Endothelial cell of umbilical vein (primary cell): ENCODE data around the gene C17orf113. TPM values are rescaled to one million over a fixed set of nuclear protein-coding genes. Genes with fewer than 3 reads are reported as not detected.
"Not testable (repeated sequence)": the region's sequence is repeated elsewhere in the genome, so short reads cannot be mapped to it uniquely, and the experiment has no call there.

Experiments used
- BruUV-seq: library from RNA; stranded (reverse); fragments of 400-500 nt; replicated peaks from 2 replicates; lab custom pipeline; 2021; lab: Mats Ljungman, UMichigan
- CTCF ChIA-PET: fragments of 300-600, 350-600 bp; sonication (Branson Sonifier 250); formaldehyde crosslinking; loops from one replicate; lab custom pipeline; 2021; ENCODE audit warnings: antibody characterized with exemption, inconsistent platforms; lab: Charles Lee
- POLR2A ChIA-PET: fragments of 300-600, 350-600 bp; sonication (Branson Sonifier 250); formaldehyde crosslinking; loops from one replicate; lab custom pipeline; 2021; ENCODE audit warnings: antibody characterized with exemption, inconsistent platforms; lab: Charles Lee
- DNase-seq: peaks from one replicate; pipeline ENCODE4 v3.0.0-alpha.2; 2011; ENCODE audit warnings: low read depth, low spot score
- FAIRE-seq: peaks from 2 replicates; lab custom pipeline; 2011; peaks lifted over from hg19 to GRCh38; lab: Jason Lieb, UNC
- H2AFZ ChIP-seq: 2 replicates; pipeline ENCODE4 v1.6.0; 2012; ENCODE audit warnings: low read depth, low read length, control low read depth, inconsistent platforms
- H3K27ac ChIP-seq: 2 replicates; pipeline ENCODE4 v1.5.1; 2011; ENCODE audit warnings: low read depth, mild to moderate bottlenecking, control low read depth, low read length, moderate library complexity; ENCODE audit not compliant: insufficient read depth
- H3K27me3 ChIP-seq, 2 experiments: 2 replicates each; pipeline versions ENCODE4 v1.6.0 to v1.6.1; 2011; ENCODE audit warnings: low read length in 2 of 2, mixed read lengths in 1 of 2; ENCODE audit not compliant: control insufficient read depth in 2 of 2, insufficient read depth in 2 of 2
- H3K36me3 ChIP-seq, 2 experiments: 2 replicates in 1 of 2; 3 replicates in 1 of 2; pipeline ENCODE4 v1.5.1; 2011; ENCODE audit warnings: low read length in 2 of 2, mild to moderate bottlenecking in 1 of 2, moderate library complexity in 1 of 2; ENCODE audit not compliant: control insufficient read depth in 2 of 2, insufficient read depth in 2 of 2; ENCODE audit errors: extremely low read depth in 1 of 2
- H3K4me1 ChIP-seq: 3 replicates; pipeline ENCODE4 v1.5.1; 2011; ENCODE audit warnings: mild to moderate bottlenecking, low read length; ENCODE audit not compliant: control insufficient read depth, insufficient read depth; ENCODE audit errors: extremely low read depth
- H3K4me2 ChIP-seq: 2 replicates; pipeline ENCODE4 v1.6.1; 2011; ENCODE audit warnings: low read length, control low read depth, mixed read lengths; ENCODE audit not compliant: insufficient read depth
- H3K4me3 ChIP-seq, 3 experiments: fragments of 200-600 bp in 1 of 3; sonication (generic), shearing (Covaris generic) in 1 of 3; replicated peaks in 1 of 3; 2 replicates each; pipeline ENCODE4 v1.5.1; 2011 to 2016; ENCODE audit warnings: control low read depth in 3 of 3, low read length in 3 of 3, mild to moderate bottlenecking in 2 of 3, inconsistent platforms in 1 of 3, low read depth in 1 of 3, moderate library complexity in 1 of 3; ENCODE audit not compliant: insufficient read depth in 1 of 3
- H3K79me2 ChIP-seq: 2 replicates; pipeline ENCODE4 v1.6.0; 2012; ENCODE audit warnings: low read length, inconsistent platforms; ENCODE audit not compliant: control insufficient read depth, insufficient read depth
- H3K9ac ChIP-seq: replicated peaks from 2 replicates; pipeline ENCODE3; 2011; ENCODE audit warnings: low read length, control low read depth; ENCODE audit not compliant: insufficient read depth; ENCODE audit errors: extremely low read depth
- H3K9me1 ChIP-seq: replicated peaks from 3 replicates; pipeline ENCODE4 v1.6.0; 2011; ENCODE audit warnings: mild to moderate bottlenecking, low read length; ENCODE audit not compliant: control insufficient read depth, insufficient read depth; ENCODE audit errors: extremely low read depth
- H3K9me3 ChIP-seq: replicated peaks from 2 replicates; pipeline ENCODE4 v1.5.1; 2012; ENCODE audit warnings: low read length, inconsistent platforms; ENCODE audit not compliant: control insufficient read depth, insufficient read depth
- H4K20me1 ChIP-seq: replicated peaks from 2 replicates; pipeline ENCODE3; 2011; ENCODE audit warnings: mild to moderate bottlenecking, low read length; ENCODE audit not compliant: control insufficient read depth, insufficient read depth; ENCODE audit errors: extremely low read depth
- CTCF ChIP-seq, 2 donors: IDR thresholded peaks; 1 replicate in 1 of 2; 2 replicates in 1 of 2; pipeline ENCODE4 v1.5.1; 2011; ENCODE audit warnings: low read length in 2 of 2, mild to moderate bottlenecking in 2 of 2, moderate library complexity in 2 of 2, control low read depth in 1 of 2, inconsistent platforms in 1 of 2, low read depth in 1 of 2; ENCODE audit not compliant: insufficient read depth in 1 of 2; ENCODE audit errors: extremely low read depth in 1 of 2
- EZH2 ChIP-seq: IDR thresholded peaks from 2 replicates; pipeline ENCODE4 v1.6.1; 2012; ENCODE audit warnings: borderline replicate concordance, low read depth, mild to moderate bottlenecking, moderate library complexity, low read length, inconsistent platforms; ENCODE audit not compliant: severe bottlenecking
- FOS ChIP-seq: IDR thresholded peaks from 2 replicates; pipeline ENCODE4 v1.6.1; 2011; ENCODE audit warnings: mild to moderate bottlenecking, low read length, moderate library complexity, borderline replicate concordance; ENCODE audit not compliant: insufficient read depth
- GATA2 ChIP-seq: IDR thresholded peaks from 2 replicates; pipeline ENCODE4 v1.7.0; 2011; ENCODE audit warnings: low read depth, mild to moderate bottlenecking, moderate library complexity, mixed read lengths, low read length; ENCODE audit not compliant: insufficient read length, insufficient read depth
- JUN ChIP-seq: IDR thresholded peaks from 2 replicates; pipeline ENCODE4 v1.6.1; 2011; ENCODE audit warnings: borderline replicate concordance, low read depth; ENCODE audit not compliant: insufficient read length, insufficient read depth
- MAX ChIP-seq: IDR thresholded peaks from 2 replicates; pipeline ENCODE4 v1.6.1; 2011; ENCODE audit not compliant: insufficient read depth, insufficient read length
- MYC ChIP-seq: IDR thresholded peaks from one replicate; pipeline ENCODE4 v1.6.1; 2011; ENCODE audit warnings: mild to moderate bottlenecking, low read depth, low read length
- POLR2A ChIP-seq: IDR thresholded peaks from 2 replicates; pipeline ENCODE4 v1.6.1; 2012; ENCODE audit warnings: low read depth, mild to moderate bottlenecking, control low read depth, low read length
- POLR2AphosphoS5 ChIP-seq: IDR thresholded peaks from 2 replicates; pipeline ENCODE4 v1.6.1; 2012; ENCODE audit warnings: low read depth, mild to moderate bottlenecking, control low read depth, low read length, moderate library complexity; ENCODE audit not compliant: insufficient read depth
- dilution Hi-C: fragments of 300-500 bp; cut with MboI; formaldehyde crosslinking; loops from one replicate; pipeline ENCODE4 v1.15.0; 2019; ENCODE audit warnings: low sequenced_read_pairs; ENCODE audit not compliant: extremely low pct_ligation_motif_present
- intact Hi-C: fragments of 100-400 bp; cut with micrococcal nuclease; formaldehyde crosslinking; loops from one replicate; pipeline ENCODE4 v1.10.0; 2022
- polyA plus RNA-seq, 4 experiments: library from polyadenylated mRNA; depleted of rRNA in 3 of 4; stranded (reverse) in 3 of 4; unstranded in 1 of 4; fragments of >200 nt; gene quantifications; 2 replicates each; pipeline versions ENCODE4 v1.2.1 to v1.2.3, GENCODE V29; 2011 to 2012; ENCODE audit warnings: missing spikeins in 1 of 4
- total RNA-seq: library from RNA; stranded (reverse); gene quantifications from 2 replicates; pipeline ENCODE4 v1.2.3, GENCODE V29; 2021

Gene C17orf113
- total and polyA plus RNA-seq, 2 donors (not counting 3 experiments of a cell fraction or from before 2014, with no cell fraction given) = 0.20 to 0.30 TPM

- TF ChIP-seq MAX (no peak), POLR2A (no peak), EZH2 (no peak), JUN (no peak), CTCF (IDR thresholded peaks at IDR 0.05; ENCODE audit: extremely low read depth in 1 of 2, insufficient read depth in 1 of 2, low read depth in 1 of 2, low read length in 2 of 2) (no peak), POLR2AphosphoS5 (no peak), MYC (no peak), FOS (no peak), GATA2 (no peak)
- Histone ChIP-seq H3K9ac (peak overlapping the region; percentile 98), H4K20me1 (no peaks in the 10 kb centered on the region), H3K4me1 (peaks cover 16% of the 10 kb centered on the region), H3K9me1 (no peaks in the 10 kb centered on the region), H3K27me3 (no peaks in the 10 kb centered on the region), H3K79me2 (peaks cover 70% of the 10 kb centered on the region), H3K4me2 (peak overlapping the region; percentile 69), H3K36me3 (no peaks in the 10 kb centered on the region), H3K27ac (peak overlapping the region; percentile 88), H3K4me3 (peak overlapping the region; percentile 69 to 96 (median 96)), H2AFZ (peak overlapping the region; percentile 39), H3K9me3 (no peaks in the 10 kb centered on the region)
- BruUV-seq = no TSS peak
- FAIRE-seq (peak; percentile 69), DNase-seq (peak; percentile 37)
- CTCF ChIA-PET = interaction anchor here (1.8 to 3.4 kb wide), 3 partner anchors 9 to 84 kb away, joined by 5 to 13 read pairs (median 9); no protein-coding TSS in a partner anchor
- POLR2A ChIA-PET = no interaction called here
- dilution Hi-C loops = no loop called here
- intact Hi-C loops = loop anchor here (2.0 to 5.0 kb wide), 2 partner anchors 49 to 84 kb away; partner anchors contain the start of gene CNP
Observed at GRCh38 chr17:42016411-42016831, 34.0 kb downstream of the C17orf113 start.

- dilution Hi-C loops, H3K9ac ChIP-seq: not testable (repeated sequence)
- peaks cover 24% of the 10 kb centered on the region for H3K4me1 ChIP-seq
Observed at GRCh38 chr17:42013740-42014139, 36.7 kb downstream of the C17orf113 start.

More at GRCh38 chr17:42013740-42014139, 36.7 kb downstream of the C17orf113 start:
- BruUV-seq, H3K9me1 ChIP-seq, DNase-seq, H3K27me3 ChIP-seq, H3K4me2 ChIP-seq, H2AFZ ChIP-seq, POLR2A ChIA-PET, H3K4me3 ChIP-seq, H3K36me3 ChIP-seq, intact Hi-C loops, H3K9me3 ChIP-seq, FAIRE-seq, H3K27ac ChIP-seq, H4K20me1 ChIP-seq, CTCF ChIA-PET: not testable (repeated sequence)
- peaks cover 81% of the 10 kb centered on the region for H3K79me2 ChIP-seq
